Hepatocyte (in vitro differentiated cells): Measurements from ENCODE around the gene OLFML1. TPM values are rescaled to one million over a fixed set of nuclear protein-coding genes. Genes with fewer than 3 reads are reported as not detected.
A peak's percentile ranks its signal among the peaks of the same experiment; 100 is the strongest.
"Not testable (repeated sequence)": the region's sequence is repeated elsewhere in the genome, so short reads cannot be mapped to it uniquely, and the experiment has no call there.

ENCODE experiments used
- DNase-seq: peaks from one replicate; pipeline ENCODE4 v3.0.0-alpha.2; 2016; ENCODE audit warnings: low spot score
- H2AFZ ChIP-seq: fragments of 200-600 bp; sonication (generic); 2 replicates; pipeline ENCODE4 v1.6.0; 2016; ENCODE audit warnings: antibody characterized with exemption, mild to moderate bottlenecking
- H3K27ac ChIP-seq: fragments of 200-600 bp; sonication (generic); 2 replicates; pipeline ENCODE4 v1.5.1; 2016; ENCODE audit warnings: mild to moderate bottlenecking
- H3K27me3 ChIP-seq: fragments of 200-600 bp; sonication (generic); 2 replicates; pipeline ENCODE4 v1.6.1; 2016
- H3K36me3 ChIP-seq: fragments of 200-600 bp; sonication (generic); replicated peaks from 2 replicates; pipeline ENCODE4 v1.5.1; 2016; ENCODE audit warnings: low read depth; ENCODE audit not compliant: insufficient read depth
- H3K4me1 ChIP-seq: fragments of 200-600 bp; sonication (generic); 2 replicates; pipeline ENCODE4 v1.5.1; 2016; ENCODE audit warnings: mild to moderate bottlenecking, moderate library complexity; ENCODE audit not compliant: insufficient read depth
- H3K4me2 ChIP-seq: fragments of 200-600 bp; sonication (generic); 2 replicates; pipeline ENCODE4 v1.6.0; 2016
- H3K4me3 ChIP-seq: fragments of 200-600 bp; sonication (generic); 2 replicates; pipeline ENCODE4 v1.5.1; 2016; ENCODE audit warnings: mild to moderate bottlenecking
- H3K79me2 ChIP-seq: fragments of 200-600 bp; sonication (generic); 2 replicates; pipeline ENCODE4 v1.6.0; 2017; ENCODE audit warnings: mild to moderate bottlenecking
- H3K9me2 ChIP-seq: fragments of 200-600 bp; sonication (generic); replicated peaks from 2 replicates; pipeline ENCODE4 v1.6.0; 2017; ENCODE audit warnings: mild to moderate bottlenecking; ENCODE audit not compliant: insufficient read depth
- H3K9me3 ChIP-seq: fragments of 200-600 bp; sonication (generic); 2 replicates; pipeline ENCODE4 v1.5.1; 2016; ENCODE audit warnings: low read depth, mild to moderate bottlenecking
- H4K20me1 ChIP-seq: fragments of 200-600 bp; sonication (generic); 2 replicates; pipeline ENCODE4 v1.6.0; 2016; ENCODE audit warnings: mild to moderate bottlenecking; ENCODE audit not compliant: insufficient read depth, poor library complexity, severe bottlenecking
- EZH2 ChIP-seq: fragments of 200-600 bp; sonication (generic); IDR thresholded peaks from 2 replicates; pipeline ENCODE4 v1.6.1; 2016; ENCODE audit warnings: antibody characterized with exemption, mild to moderate bottlenecking, borderline replicate concordance
- EZH2phosphoT487 ChIP-seq: fragments of 200-600 bp; sonication (generic); IDR thresholded peaks from one replicate; pipeline ENCODE4 v1.6.1; 2018; ENCODE audit warnings: antibody characterized with exemption, mild to moderate bottlenecking, low read depth, moderate library complexity; ENCODE audit not compliant: unreplicated experiment, severe bottlenecking
- whole genome bisulfite sequencing: methylation state at CpG from one replicate; pipeline ENCODE4 v1.1.6; 2016; ENCODE audit warnings: low lambda C conversion rate; ENCODE audit errors: missing lambda C conversion rate; 5-methylcytosine and 5-hydroxymethylcytosine counted together
- polyA plus RNA-seq: library from polyadenylated mRNA; unstranded; fragments of >200 nt; fragmentation: Nextera tagmentation; extraction: Ambion mirVana; gene quantifications from 2 replicates; pipeline ENCODE4 v1.2.1, GENCODE V29; 2016
- total RNA-seq: library from RNA; depleted of rRNA; stranded (reverse); fragments of >200 nt; gene quantifications from 2 replicates; pipeline ENCODE4 v1.2.3, GENCODE V29; 2014
- TF ChIP-seq, protein P1 (sequence below): fragments of 200-600 bp; sonication (generic); IDR thresholded peaks from 2 replicates; pipeline ENCODE4 v1.5.1; 2016; ENCODE audit warnings: antibody characterized with exemption, mild to moderate bottlenecking; ENCODE audit not compliant: poor library complexity

The OLFML1 gene
- total and polyA plus RNA-seq, 2 experiments from 2014 or later = 9.3 to 10.9 TPM

DNA sequence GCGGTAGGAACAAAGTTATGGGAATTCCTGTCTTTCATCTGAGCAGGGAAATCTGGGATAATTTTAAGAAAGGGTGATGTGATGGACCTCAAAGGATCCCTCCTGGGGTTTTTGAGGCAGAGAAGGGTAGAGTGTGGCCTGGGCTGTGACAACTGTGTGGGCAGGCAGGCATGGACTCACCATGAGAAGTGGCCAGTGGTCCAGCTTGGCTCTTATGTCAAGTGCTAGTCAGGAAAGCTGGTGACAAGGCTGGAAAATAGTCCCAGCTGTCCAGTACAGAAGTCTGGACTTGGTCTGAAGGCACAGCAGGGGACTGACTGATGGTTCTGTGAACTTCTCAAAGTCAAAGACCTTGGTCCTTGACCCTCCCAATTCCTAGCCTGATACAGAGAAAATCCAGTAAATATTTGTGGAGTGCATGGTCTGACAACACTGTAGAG lies 30.2 kb downstream of the OLFML1 start:
- peaks cover 32% of the 10 kb centered on the region for H3K4me1 ChIP-seq
- no peaks in the 10 kb centered on the region for H3K36me3 ChIP-seq
- no peak for DNase-seq
- H3K4me3 ChIP-seq = no peak overlapping the region
- no peaks in the 10 kb centered on the region for H3K9me2 ChIP-seq
- no peaks in the 10 kb centered on the region for H3K9me3 ChIP-seq
- H4K20me1 ChIP-seq = no peaks in the 10 kb centered on the region
- WGBS = 86% methylated on average over 1 of the region's 1 CpG
- H3K27me3 ChIP-seq = no peaks in the 10 kb centered on the region
- peaks cover 42% of the 10 kb centered on the region for H3K79me2 ChIP-seq
- H2AFZ ChIP-seq = no peak overlapping the region
- TF ChIP-seq, protein P1, sequence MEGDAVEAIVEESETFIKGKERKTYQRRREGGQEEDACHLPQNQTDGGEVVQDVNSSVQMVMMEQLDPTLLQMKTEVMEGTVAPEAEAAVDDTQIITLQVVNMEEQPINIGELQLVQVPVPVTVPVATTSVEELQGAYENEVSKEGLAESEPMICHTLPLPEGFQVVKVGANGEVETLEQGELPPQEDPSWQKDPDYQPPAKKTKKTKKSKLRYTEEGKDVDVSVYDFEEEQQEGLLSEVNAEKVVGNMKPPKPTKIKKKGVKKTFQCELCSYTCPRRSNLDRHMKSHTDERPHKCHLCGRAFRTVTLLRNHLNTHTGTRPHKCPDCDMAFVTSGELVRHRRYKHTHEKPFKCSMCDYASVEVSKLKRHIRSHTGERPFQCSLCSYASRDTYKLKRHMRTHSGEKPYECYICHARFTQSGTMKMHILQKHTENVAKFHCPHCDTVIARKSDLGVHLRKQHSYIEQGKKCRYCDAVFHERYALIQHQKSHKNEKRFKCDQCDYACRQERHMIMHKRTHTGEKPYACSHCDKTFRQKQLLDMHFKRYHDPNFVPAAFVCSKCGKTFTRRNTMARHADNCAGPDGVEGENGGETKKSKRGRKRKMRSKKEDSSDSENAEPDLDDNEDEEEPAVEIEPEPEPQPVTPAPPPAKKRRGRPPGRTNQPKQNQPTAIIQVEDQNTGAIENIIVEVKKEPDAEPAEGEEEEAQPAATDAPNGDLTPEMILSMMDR = no peak
- TF ChIP-seq EZH2phosphoT487 (no peak), EZH2 (no peak)
- H3K27ac ChIP-seq = no peak overlapping the region
- peak overlapping the region; percentile 88 for H3K4me2 ChIP-seq

DNA sequence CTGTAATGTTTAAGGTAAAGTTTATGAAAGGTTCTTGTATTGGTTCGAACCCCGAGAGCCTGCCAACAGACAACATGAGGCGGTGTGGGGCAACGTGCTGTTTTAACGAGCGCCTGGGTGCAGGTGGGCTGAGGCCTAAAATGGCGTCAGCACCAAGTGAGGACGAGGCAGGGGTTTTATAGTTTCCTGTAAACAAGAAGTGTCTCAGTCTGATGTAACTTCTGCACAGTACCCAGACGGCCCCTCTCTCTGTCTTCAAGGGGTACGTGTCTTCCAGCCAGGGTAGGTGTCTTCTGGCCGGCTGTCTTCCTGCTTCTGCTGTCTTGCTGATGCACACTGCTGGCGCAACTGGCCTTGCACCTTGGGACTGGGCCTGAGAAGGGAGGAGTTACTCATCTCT lies 31.2 kb downstream of the OLFML1 start:
- Histone ChIP-seq H4K20me1 (no peaks in the 10 kb centered on the region), H3K4me3 (no peak overlapping the region), H3K27ac (no peak overlapping the region), H3K4me1 (peaks cover 30% of the 10 kb centered on the region), H3K27me3 (no peaks in the 10 kb centered on the region), H2AFZ (no peak overlapping the region), H3K36me3 (no peaks in the 10 kb centered on the region), H3K9me3 (no peaks in the 10 kb centered on the region), H3K9me2 (no peaks in the 10 kb centered on the region), H3K79me2 (peaks cover 42% of the 10 kb centered on the region), H3K4me2 (peak overlapping the region; percentile 88)
- no peak for DNase-seq
- no peak for TF ChIP-seq EZH2phosphoT487
- TF ChIP-seq, protein P1 = no peak
- TF ChIP-seq EZH2 = no peak
- 85% methylated on average over 12 of the region's 12 CpGs for WGBS

DNA sequence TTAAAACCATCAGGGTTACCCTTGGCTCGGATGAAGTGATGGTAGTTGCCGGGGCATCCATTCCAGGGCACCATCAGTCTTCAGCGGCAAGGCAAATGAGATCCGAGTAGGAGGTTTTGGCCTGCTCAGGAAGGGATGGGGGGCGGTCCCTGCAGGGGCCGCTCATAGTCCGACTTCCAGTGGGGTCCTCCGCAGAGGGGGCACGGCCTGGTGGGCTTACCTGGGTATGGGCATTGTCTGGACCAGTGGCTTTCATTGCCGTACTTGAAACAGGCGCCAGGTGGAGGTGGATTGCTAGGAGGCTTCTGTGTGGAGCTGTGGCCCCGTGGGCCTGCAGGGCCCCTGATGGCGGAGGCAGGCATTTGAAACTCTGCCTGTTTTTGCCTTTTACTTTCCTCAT lies 32.4 kb downstream of the OLFML1 start:
- not testable (repeated sequence) for H3K36me3 ChIP-seq, H4K20me1 ChIP-seq, H2AFZ ChIP-seq, H3K27me3 ChIP-seq, H3K27ac ChIP-seq, H3K4me3 ChIP-seq, H3K9me3 ChIP-seq, DNase-seq, H3K4me2 ChIP-seq, H3K9me2 ChIP-seq
- peaks cover 18% of the 10 kb centered on the region for H3K4me1 ChIP-seq
- peaks cover 49% of the 10 kb centered on the region for H3K79me2 ChIP-seq
- 96% methylated on average over 13 of the region's 13 CpGs for WGBS

DNA sequence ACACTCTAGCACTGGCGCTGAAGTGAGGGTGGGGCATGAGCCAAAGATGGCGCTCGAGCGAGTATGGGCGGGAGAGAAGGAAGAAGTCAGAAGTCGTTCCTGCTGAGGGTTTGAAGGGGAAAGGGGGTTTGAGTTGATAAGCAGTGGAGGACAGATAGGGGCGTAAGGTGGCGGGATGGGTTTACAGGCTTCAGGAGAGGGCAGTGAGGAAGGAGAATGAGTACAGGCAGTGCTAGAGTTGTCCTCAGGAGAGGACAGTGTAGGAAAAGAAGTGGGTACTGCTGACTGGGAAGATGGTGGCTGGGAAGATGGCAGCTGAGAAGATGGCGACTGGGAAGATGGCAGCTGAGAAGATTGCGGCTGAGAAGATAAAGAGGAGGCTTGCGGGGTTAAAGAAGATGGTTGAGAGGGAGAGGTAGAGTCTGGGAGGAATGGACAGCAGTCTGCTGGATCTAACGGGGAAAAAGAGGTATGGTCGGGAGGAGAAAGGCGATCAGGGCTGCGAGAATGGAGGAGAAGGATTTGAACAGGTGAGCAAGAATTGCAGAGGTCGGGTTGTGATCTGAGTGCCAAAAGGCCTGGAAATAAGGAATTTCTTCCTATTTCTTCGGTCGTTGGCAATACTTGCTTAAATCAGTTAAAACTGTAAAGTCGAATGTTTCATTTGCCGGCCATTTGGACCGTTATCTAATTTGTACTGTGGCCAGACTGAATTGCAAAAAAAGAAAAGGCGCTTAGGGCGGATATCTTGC lies 33.7 kb downstream of the OLFML1 start:
- Histone ChIP-seq H3K9me2 (no peaks in the 10 kb centered on the region), H3K27me3 (no peaks in the 10 kb centered on the region), H4K20me1 (no peaks in the 10 kb centered on the region), H3K36me3 (no peaks in the 10 kb centered on the region), H3K9me3 (no peaks in the 10 kb centered on the region), H3K4me3 (no peak overlapping the region), H3K4me2 (no peak overlapping the region), H3K4me1 (peaks cover 13% of the 10 kb centered on the region), H3K79me2 (peaks cover 59% of the 10 kb centered on the region), H2AFZ (no peak overlapping the region), H3K27ac (no peak overlapping the region)
- TF ChIP-seq EZH2 (no peak), EZH2phosphoT487 (no peak)
- TF ChIP-seq, protein P1 = no peak
- no peak for DNase-seq
- WGBS = 95% methylated on average over 23 of the region's 23 CpGs
